NCI-H774 (cell line): ENCODE results near the gene DOCK10.

Experiments
- DNase-seq: peaks from one replicate; lab custom pipeline; 2025; lab: John Stamatoyannopoulos, UW

Gene DOCK10

DNA sequence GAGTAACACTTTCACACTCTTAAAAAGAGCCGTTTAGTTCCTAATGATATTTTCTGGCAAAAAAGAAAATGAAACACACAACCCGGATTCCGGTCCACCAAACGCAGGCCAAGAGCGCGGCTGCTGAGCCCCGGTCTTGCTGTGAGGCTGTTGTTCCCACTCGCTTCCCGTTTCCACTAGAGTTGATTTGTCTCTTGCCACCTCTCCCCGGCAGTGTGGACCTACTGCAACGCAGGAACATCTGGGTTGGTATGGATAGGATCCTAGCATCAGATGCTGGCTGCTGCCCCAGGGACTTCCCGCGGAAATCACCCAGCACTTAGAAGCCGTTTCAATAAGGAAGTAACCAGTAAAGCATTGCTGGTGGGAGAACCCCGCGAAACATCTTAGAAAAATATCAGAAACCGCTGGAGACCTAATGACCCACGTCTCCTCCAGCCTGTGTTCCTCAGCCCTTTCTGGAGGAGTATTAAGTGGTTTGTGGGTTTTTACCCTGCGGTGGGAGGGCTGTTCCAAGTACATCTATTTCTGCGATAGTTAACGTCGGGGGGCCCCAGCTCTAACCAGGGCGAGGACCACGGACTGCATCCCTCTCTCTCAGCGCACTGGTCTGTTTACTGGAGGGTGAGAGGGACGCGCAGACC, 939 bp downstream of the DOCK10 start:
- DNase-seq = no peak

DNA sequence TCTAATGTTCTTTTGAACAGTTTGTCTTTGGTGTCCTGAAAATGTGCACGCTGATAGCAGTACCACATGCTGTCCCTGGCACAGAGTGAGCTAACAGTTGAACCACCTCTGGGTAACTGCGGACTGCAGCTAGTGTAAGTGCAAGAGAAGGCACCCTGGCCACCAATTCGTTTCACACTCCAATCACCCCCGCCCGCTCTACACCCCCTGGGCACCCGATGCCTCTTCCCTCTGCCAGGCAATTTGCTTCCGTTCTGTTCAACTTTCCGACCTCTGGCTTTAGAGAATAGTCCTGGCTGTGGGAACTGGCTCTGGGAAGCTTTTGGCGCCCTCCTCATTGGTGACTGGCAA, 1.4 kb downstream of the DOCK10 start:
- no peak for DNase-seq

GRCh38 chr2:225040142-225040541, 2.1 kb downstream of the DOCK10 start:
- DNase-seq = no peak

- DNase-seq = no peak
Measured at GRCh38 chr2:225038231-225038523, 4.1 kb downstream of the DOCK10 start.

- DNase-seq = no peak
Measured at GRCh38 chr2:225037415-225038230, 4.6 kb downstream of the DOCK10 start.

GRCh38 chr2:225036431-225036830, 5.8 kb downstream of the DOCK10 start:
- DNase-seq = no peak

GRCh38 chr2:225033440-225034318, 8.6 kb downstream of the DOCK10 start:
- no peak for DNase-seq

- no peak for DNase-seq
Measured at GRCh38 chr2:225032246-225032645, 10.0 kb downstream of the DOCK10 start.

DNA sequence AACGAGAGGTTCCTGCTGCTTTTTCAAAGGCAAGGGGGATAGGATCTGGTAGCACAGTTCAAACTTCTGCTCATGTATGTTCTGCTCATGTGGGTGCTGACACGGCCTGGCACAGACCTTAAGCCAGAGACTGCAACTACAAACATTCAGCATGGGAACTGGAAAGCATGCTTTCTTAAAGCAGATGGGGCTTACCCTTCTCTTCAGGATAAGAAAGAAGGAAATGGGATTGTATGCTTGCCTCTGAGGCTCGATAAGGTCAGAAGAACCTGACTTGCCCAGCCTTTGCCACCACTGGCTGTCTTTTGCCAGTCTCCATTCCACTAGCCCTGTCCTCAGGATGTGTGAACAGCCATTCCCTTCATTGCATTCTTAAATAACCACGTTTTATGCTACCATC, 10.7 kb downstream of the DOCK10 start:
- no peak for DNase-seq

DNA sequence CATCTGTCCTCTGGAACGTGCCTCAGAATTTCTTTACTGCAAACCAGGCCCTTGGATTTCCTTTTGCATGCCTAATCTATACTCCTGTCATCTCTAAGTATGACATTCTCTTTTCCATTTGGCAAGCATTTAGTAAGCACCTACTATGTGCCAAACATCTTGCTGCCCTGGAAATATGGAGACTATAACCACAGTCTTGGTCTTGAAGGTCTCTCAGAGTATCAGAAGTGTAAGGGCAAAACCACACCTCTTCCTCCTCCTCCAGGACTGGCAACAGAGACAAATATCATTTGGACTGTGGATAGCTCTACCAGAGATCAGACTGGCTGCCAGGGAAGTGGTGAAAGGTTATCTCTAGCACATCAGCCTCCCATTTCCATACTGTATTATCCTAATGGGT, 11.4 kb downstream of the DOCK10 start:
- no peak for DNase-seq

DNA sequence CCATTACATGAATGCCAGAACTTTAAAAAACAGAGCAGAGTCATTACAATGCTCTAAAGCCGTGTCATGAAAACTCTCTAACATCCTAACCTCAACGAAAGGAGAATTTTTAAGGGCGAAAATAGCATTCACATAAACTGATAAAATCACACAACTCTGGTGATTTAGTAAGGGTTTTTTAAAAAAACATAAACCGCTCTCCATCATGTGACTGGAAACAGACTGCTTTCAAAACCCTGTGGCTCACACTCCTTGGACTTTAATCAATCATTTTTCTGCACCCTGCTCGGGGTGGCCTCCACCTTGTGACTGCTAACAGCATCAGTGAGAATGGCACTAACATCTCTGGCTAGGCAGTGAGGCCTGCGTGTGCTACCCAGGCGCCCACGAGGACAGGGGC, 12.1 kb downstream of the DOCK10 start:
- DNase-seq = no peak

GRCh38 chr2:225028572-225028971, 13.7 kb downstream of the DOCK10 start:
- DNase-seq = no peak

- DNase-seq = no peak
Measured at GRCh38 chr2:225027061-225027762, 15.1 kb downstream of the DOCK10 start.

DNA sequence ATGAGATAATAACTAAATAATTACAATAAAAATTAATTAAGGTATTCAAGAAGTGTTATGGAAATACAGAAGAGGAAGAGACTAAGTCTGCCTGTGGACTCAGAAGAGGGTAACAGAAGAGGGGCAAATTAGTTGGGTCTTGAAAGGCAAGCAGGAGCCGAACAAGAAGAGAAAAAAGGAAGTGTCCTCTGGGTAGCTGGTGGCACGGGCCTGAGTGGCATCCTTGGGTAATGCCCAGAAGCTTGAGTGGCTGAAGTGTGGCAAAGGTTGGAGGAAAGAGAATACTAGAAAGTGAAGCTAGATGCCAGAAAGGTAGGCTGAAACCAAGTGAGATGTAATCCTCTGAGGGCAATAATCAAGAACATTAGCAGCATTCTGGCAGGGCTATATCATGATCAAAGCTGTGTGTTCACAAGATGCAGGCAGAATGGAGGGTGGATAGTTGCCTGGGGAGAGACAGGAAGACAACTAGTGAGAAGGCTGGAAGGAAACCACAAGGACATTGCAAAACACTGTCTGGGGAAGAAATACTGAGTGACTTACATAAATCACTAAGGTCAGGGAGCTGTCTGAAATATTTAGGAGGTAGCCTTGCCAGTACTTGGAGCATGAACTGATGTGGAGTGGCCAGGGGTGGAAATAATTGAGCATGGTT, 16.2 kb downstream of the DOCK10 start:
- no peak for DNase-seq

DNA sequence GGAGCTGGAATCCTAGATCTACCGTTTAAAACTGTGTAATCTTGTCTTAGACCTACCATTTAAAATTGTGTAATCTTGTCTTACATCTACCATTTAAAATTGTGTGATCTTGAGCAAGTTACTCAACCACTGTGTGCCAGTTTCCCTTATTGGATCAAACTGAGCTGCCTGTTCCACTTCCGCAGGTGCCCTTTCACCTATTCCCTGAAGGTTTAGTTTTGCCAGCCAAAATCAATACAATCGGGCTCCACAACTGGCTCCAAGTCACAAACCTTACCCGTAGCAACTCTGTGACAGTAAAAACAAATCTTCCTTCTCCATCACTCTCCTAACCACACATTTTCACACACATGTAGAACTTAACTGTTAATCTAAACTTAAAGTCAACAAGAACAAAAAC, 20.1 kb downstream of the DOCK10 start:
- DNase-seq = no peak

DNA sequence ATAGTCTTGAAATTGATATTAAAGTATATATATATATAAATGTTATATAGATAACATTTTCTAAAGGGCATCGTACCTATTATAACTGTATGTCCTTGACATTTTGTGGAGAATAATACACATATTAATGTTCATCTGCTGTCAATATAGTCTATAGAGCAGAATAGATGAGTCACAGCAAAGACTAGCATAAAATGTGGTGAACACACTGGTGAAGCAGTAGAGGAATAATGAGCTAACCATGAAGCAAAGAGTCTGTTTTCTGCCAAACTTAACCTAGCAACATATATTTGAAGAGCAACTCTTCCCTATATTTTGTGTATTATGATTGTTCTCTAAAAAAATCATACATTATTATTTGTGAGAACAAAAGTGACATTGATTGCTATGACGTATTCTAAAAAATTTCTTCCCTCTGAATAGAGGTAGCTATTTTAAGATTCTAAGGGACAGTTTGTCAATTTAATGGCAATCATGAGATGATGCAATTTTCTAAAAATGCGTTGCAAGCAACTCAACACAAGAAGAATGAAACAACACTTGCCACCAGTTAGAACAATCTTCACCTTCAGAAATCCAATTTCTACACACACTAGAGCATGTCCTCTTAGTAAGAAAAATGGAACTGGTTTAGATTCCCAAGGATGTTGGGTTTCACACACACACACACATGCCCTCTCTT, 22.0 kb downstream of the DOCK10 start:
- DNase-seq = no peak

DNA sequence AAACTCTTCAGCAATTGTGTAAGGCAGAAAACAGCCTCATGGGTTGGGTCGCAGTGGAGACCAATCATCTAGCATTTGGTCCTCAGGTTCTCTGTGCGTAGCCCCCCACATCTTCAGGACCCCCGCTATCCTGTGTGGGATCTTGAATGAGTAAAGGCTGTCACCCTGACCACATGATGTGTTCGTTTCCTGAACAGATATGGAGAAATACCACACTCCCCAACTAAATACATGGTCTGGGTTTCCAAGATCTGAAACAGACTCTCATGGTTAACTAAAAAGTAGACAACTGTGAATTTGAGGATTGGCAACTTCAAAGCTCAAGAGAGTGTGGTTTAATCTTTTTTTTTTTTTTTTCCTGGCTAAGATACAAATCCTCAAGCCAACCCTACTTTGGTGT, 23.2 kb downstream of the DOCK10 start:
- no peak for DNase-seq

- no peak for DNase-seq
Measured at GRCh38 chr2:225017713-225018112, 24.6 kb downstream of the DOCK10 start.

GRCh38 chr2:225017098-225017685, 25.1 kb downstream of the DOCK10 start:
- DNase-seq = no peak

- DNase-seq = no peak
Measured at GRCh38 chr2:225013425-225014365, 28.6 kb downstream of the DOCK10 start.
